Mucosa of descending colon (tissue), 3 donors: Measurements from ENCODE around the gene CCDC85C. TPM values are rescaled to one million over a fixed set of nuclear protein-coding genes. Genes with fewer than 3 reads are reported as not detected.

Source experiments
- ATAC-seq: fragments of 200-7000 bp; cut with Tn5 transposase; one replicate; pipeline ENCODE4 v1.9.1; 2020; ENCODE audit warnings: mild to moderate bottlenecking, moderate library complexity
- DNase-seq, 3 donors: peaks; one replicate each; pipeline ENCODE4 v3.0.0-alpha.2; 2020
- H3K36me3 ChIP-seq: fragments of 200-600 bp; one replicate; pipeline ENCODE4 v1.8.0; 2021; ENCODE audit warnings: low read depth, mild to moderate bottlenecking
- H3K4me1 ChIP-seq: fragments of 200-600 bp; one replicate; pipeline ENCODE4 v1.8.0; 2021; ENCODE audit warnings: low read depth, mild to moderate bottlenecking
- H3K4me3 ChIP-seq: fragments of 200-600 bp; one replicate; pipeline ENCODE4 v1.8.0; 2021; ENCODE audit warnings: mild to moderate bottlenecking
- H3K9me3 ChIP-seq: fragments of 200-600 bp; one replicate; pipeline ENCODE4 v1.8.0; 2021; ENCODE audit warnings: mild to moderate bottlenecking
- CTCF ChIP-seq: fragments of 200-600 bp; IDR thresholded peaks from one replicate; pipeline ENCODE4 v1.8.0; 2022; ENCODE audit warnings: antibody characterized with exemption, mild to moderate bottlenecking
- intact Hi-C, 2 donors: fragments of 100-400 bp; cut with DNase I in 1 of 2; cut with micrococcal nuclease in 1 of 2; formaldehyde crosslinking; loops; one replicate each; pipeline versions ENCODE4 v1.11.0 to v1.11.1; 2022; cut with DNase I, micrococcal nuclease
- total RNA-seq, 3 donors: library from RNA; stranded (reverse); fragmentation: NEBNext Ultra II Directional in 2 of 3; extraction: Animal tissue kit (Norgen Biotek cat#: 25700) in 2 of 3; gene quantifications; one replicate each; pipeline versions ENCODE4 v1.2.1 to v1.2.4, GENCODE V29; 2021 to 2023
- donor health status: DM: no; HTN: no; CAD: no; lungs with moderate emphysema.
- donor health status: DM: no; HTN: no; CAD: no.
- donor health status: DM: no; HTN: yes; CAD: no.

The CCDC85C gene
- total RNA-seq, 3 donors from 2014 or later = 66.2 to 102 (median 66.2) TPM

GRCh38 chr14:99602788-99603415 lies 1.1 kb downstream of the CCDC85C start:
- intact Hi-C loops = no loop called here
- no peaks in the 10 kb centered on the region for H3K9me3 ChIP-seq
- H3K4me3 ChIP-seq = peak overlapping the region; percentile 32
- DNase-seq (peak in 1 of 3 donors; percentile 64), ATAC-seq (no peak)
- H3K36me3 ChIP-seq = no peaks in the 10 kb centered on the region
- no peak for TF ChIP-seq CTCF
- H3K4me1 ChIP-seq = peaks cover 52% of the 10 kb centered on the region

DNA sequence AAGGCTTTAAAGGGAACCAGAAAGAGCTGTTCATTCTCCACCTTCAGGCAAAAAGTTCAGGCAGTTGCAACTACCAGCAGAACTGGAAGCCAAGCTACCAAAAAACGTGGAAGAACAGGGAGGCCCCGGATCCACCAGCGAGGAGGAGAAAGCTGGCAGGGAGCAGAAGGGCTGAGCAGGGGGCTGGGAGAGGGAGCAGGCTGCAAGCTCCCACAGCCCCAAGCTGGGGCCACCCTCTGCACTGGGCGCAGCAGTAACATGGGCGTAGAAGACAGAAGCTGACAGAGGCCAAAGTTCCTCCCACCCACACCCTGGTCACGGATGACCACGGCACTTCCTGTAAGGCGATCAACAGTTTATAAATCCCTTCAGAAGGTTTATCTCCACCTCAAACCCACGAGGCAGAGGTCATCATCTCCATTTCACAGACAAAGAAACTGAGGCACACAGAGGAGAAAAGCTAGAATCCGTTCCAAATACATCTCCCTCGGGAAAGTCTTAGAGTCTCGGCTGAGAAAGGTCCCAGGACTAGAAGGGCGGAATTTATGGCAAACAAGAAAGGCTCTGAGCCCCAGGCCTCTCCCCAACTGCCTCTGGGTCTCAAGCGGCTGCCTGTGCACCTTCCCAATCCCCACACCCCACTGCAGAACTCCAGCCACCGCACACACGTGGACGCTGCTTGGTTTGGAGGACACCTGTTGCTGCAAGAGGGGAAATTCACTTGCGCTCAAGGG lies 1.8 kb downstream of the CCDC85C start:
- intact Hi-C loops = no loop called here
- H3K36me3 ChIP-seq = no peaks in the 10 kb centered on the region
- no peaks in the 10 kb centered on the region for H3K9me3 ChIP-seq
- H3K4me3 ChIP-seq = peak overlapping the region; percentile 32
- peak; percentile 50 for ATAC-seq
- H3K4me1 ChIP-seq = peaks cover 59% of the 10 kb centered on the region
- peak; percentile 73 to 78 (median 75) for DNase-seq
- no peak for TF ChIP-seq CTCF

- H3K4me1 ChIP-seq = peaks cover 67% of the 10 kb centered on the region
- no peak for TF ChIP-seq CTCF
- DNase-seq = peak in 1 of 3 donors; percentile 60
- intact Hi-C loops = no loop called here
- H3K4me3 ChIP-seq = no peak overlapping the region
- no peaks in the 10 kb centered on the region for H3K36me3 ChIP-seq
- H3K9me3 ChIP-seq = no peaks in the 10 kb centered on the region
- ATAC-seq = no peak
These were observed 2.6 kb downstream of the CCDC85C start for GRCh38 chr14:99601361-99601831.

- Histone ChIP-seq H3K36me3 (no peaks in the 10 kb centered on the region), H3K9me3 (no peaks in the 10 kb centered on the region), H3K4me3 (no peak overlapping the region), H3K4me1 (peaks cover 70% of the 10 kb centered on the region)
- TF ChIP-seq CTCF = no peak
- intact Hi-C loops = no loop called here
- DNase-seq = no peak
- ATAC-seq = no peak
These were observed 3.6 kb downstream of the CCDC85C start for GRCh38 chr14:99600232-99600888.

DNA sequence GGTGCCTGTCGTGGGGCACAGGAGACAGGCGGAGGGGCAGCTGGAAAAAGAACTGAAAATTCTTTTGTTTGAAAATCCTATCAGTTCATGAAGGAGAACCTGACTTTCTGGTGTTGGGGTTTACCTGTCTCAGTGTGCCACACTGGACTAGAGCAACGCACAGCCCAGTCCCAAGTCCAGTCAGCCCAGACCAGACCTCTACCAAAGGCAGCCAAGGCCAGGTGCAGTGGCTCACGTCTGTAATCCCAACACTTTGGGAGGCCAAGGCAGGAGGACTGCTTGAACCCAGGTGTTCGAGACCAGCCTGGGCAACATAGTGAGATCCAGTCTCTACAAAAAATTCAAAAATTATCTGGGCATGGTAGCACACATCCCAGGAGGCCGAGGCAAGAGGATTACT lies 4.6 kb downstream of the CCDC85C start:
- peak in 1 of 3 donors; percentile 42 for DNase-seq
- Histone ChIP-seq H3K36me3 (no peaks in the 10 kb centered on the region), H3K9me3 (no peaks in the 10 kb centered on the region), H3K4me3 (no peak overlapping the region), H3K4me1 (peaks cover 77% of the 10 kb centered on the region)
- TF ChIP-seq CTCF = no peak
- no peak for ATAC-seq
- intact Hi-C loops = no loop called here
